Caco-2 (cell line): ENCODE measurements around the gene ZNF506. TPM values are rescaled to one million over a fixed set of nuclear protein-coding genes. Genes with fewer than 3 reads are reported as not detected.
"Not testable (repeated sequence)": the region's sequence is repeated elsewhere in the genome, so short reads cannot be mapped to it uniquely, and the experiment has no call there.

ENCODE experiments used
- BruUV-seq: library from RNA; stranded (reverse); fragments of 400-500 nt; replicated peaks from 2 replicates; lab custom pipeline; 2021; lab: Mats Ljungman, UMichigan
- CTCF ChIA-PET: fragments of 300-600 bp; sonication (Branson Sonifier 250); formaldehyde crosslinking; loops from one replicate; lab custom pipeline; 2022; ENCODE audit warnings: antibody characterized with exemption; lab: Charles Lee
- POLR2A ChIA-PET: fragments of 300-600 bp; sonication (Branson Sonifier 250); formaldehyde crosslinking; loops from one replicate; lab custom pipeline; 2022; ENCODE audit warnings: antibody characterized with exemption; lab: Charles Lee
- DNase-seq, 2 experiments: peaks; one replicate each; pipeline versions ENCODE4 v3.0.0 to v3.0.0-alpha.2; 2020 to 2022
- H3K27me3 ChIP-seq: replicated peaks from 2 replicates; pipeline ENCODE4 v1.6.0; 2011; ENCODE audit warnings: low read length; ENCODE audit not compliant: control insufficient read depth, insufficient read depth
- H3K36me3 ChIP-seq: 2 replicates; pipeline ENCODE4 v1.5.1; 2011; ENCODE audit warnings: low read length; ENCODE audit not compliant: control insufficient read depth, insufficient read depth
- H3K4me1 ChIP-seq: fragments of 250-450 bp; sonication (Bioruptor Pico); 2 replicates; pipeline ENCODE4 v1.5.1; 2020; ENCODE audit warnings: mild to moderate bottlenecking
- H3K4me3 ChIP-seq: 2 replicates; pipeline ENCODE4 v1.5.1; 2011; ENCODE audit warnings: low read depth, mild to moderate bottlenecking, control low read depth, low read length
- H3K9me3 ChIP-seq: fragments of 250-450 bp; sonication (Bioruptor Pico); 2 replicates; pipeline ENCODE4 v1.5.1; 2020; ENCODE audit warnings: mild to moderate bottlenecking, moderate library complexity
- H3K27ac Mint-ChIP-seq: one replicate; pipeline ENCODE4 v1.8.0; 2022; ENCODE audit warnings: mixed read lengths; ENCODE audit not compliant: unreplicated experiment
- H3K27me3 Mint-ChIP-seq: one replicate; pipeline ENCODE4 v1.8.0; 2022; ENCODE audit warnings: mixed read lengths; ENCODE audit not compliant: insufficient read depth, unreplicated experiment
- H3K36me3 Mint-ChIP-seq: one replicate; pipeline ENCODE4 v1.8.0; 2022; ENCODE audit warnings: mild to moderate bottlenecking, mixed read lengths; ENCODE audit not compliant: insufficient read depth, unreplicated experiment
- H3K4me1 Mint-ChIP-seq: one replicate; pipeline ENCODE4 v1.8.0; 2022; ENCODE audit warnings: low read depth, mixed read lengths; ENCODE audit not compliant: unreplicated experiment
- H3K4me3 Mint-ChIP-seq: one replicate; pipeline ENCODE4 v1.8.0; 2022; ENCODE audit warnings: mild to moderate bottlenecking, moderate library complexity, mixed read lengths; ENCODE audit not compliant: unreplicated experiment
- H3K9me3 Mint-ChIP-seq: one replicate; pipeline ENCODE4 v1.8.0; 2022; ENCODE audit warnings: mixed read lengths; ENCODE audit not compliant: unreplicated experiment
- intact Hi-C: fragments of 100-400 bp; cut with micrococcal nuclease; formaldehyde crosslinking; loops from one replicate; pipeline ENCODE4 v1.10.0; 2022; ENCODE audit not compliant: unreplicated experiment
- total RNA-seq: library from RNA; stranded (reverse); gene quantifications from 2 replicates; pipeline ENCODE4 v1.2.3, GENCODE V29; 2022
- TF ChIP-seq, protein P1 (sequence below), 2 experiments: fragments of 200-600 bp in 1 of 2; IDR thresholded peaks; 1 replicate in 1 of 2; 2 replicates in 1 of 2; pipeline versions ENCODE4 v1.5.1 to v1.8.0; 2011 to 2022; ENCODE audit warnings: antibody characterized with exemption in 1 of 2, control low read depth in 1 of 2, inconsistent platforms in 1 of 2, low read depth in 1 of 2, low read length in 1 of 2, mild to moderate bottlenecking in 1 of 2, moderate library complexity in 1 of 2; ENCODE audit not compliant: insufficient read depth in 1 of 2, severe bottlenecking in 1 of 2, unreplicated experiment in 1 of 2

The ZNF506 gene
- total RNA-seq, 1 experiment from 2014 or later, result 9.4 TPM

DNA sequence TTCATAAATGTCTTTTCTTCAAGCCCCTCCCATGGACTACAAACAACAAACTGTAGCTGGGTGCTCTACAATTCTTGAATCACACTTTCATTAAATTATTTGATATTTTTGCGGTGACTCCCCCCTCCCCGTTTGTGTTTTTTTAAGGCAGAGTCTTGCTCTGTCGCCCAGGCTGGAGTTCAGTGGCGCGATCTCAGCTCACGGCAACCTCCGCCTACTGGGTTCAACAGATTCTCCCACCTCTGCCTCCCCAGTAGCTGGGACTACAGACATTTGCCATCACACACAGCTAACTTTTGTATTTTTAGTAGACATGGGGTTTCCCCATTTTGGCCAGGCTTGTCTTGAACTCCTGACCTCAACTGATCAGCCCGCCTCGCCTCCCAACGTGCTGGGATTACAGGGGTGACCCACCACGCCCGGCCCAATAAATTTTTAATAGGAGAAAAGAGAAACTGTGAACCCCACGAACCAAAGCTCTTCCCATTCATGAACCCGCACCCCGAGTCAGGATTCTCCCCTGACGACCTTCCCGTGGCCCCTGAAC lies 703 bp downstream of the ZNF506 start:
- H3K36me3 ChIP-seq, result no peaks in the 10 kb centered on the region
- Mint-ChIP-seq H3K27me3 (no peaks in the 10 kb centered on the region), H3K4me1 (no peaks in the 10 kb centered on the region), H3K9me3 (peaks cover 12% of the 10 kb centered on the region), H3K36me3 (peaks cover 12% of the 10 kb centered on the region), H3K27ac (peak overlapping the region; percentile 85), H3K4me3 (peak overlapping the region; percentile 77)
- ChIA-PET CTCF (no interaction called here), POLR2A (interaction anchor here (1.2 to 1.7 kb wide), 3 partner anchors 44 to 79 kb away, joined by 3 to 8 read pairs (median 7); partner anchors contain the start of gene ZNF253)
- TF ChIP-seq, protein P1, sequence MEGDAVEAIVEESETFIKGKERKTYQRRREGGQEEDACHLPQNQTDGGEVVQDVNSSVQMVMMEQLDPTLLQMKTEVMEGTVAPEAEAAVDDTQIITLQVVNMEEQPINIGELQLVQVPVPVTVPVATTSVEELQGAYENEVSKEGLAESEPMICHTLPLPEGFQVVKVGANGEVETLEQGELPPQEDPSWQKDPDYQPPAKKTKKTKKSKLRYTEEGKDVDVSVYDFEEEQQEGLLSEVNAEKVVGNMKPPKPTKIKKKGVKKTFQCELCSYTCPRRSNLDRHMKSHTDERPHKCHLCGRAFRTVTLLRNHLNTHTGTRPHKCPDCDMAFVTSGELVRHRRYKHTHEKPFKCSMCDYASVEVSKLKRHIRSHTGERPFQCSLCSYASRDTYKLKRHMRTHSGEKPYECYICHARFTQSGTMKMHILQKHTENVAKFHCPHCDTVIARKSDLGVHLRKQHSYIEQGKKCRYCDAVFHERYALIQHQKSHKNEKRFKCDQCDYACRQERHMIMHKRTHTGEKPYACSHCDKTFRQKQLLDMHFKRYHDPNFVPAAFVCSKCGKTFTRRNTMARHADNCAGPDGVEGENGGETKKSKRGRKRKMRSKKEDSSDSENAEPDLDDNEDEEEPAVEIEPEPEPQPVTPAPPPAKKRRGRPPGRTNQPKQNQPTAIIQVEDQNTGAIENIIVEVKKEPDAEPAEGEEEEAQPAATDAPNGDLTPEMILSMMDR (IDR thresholded peaks at IDR 0.05; ENCODE audit: insufficient read depth in 1 of 2, low read depth in 1 of 2, low read length in 1 of 2, severe bottlenecking in 1 of 2, unreplicated experiment in 1 of 2), result no peak
- DNase-seq, result no peak
- H3K4me3 ChIP-seq, result peak overlapping the region; percentile 66
- no TSS peak for BruUV-seq
- H3K4me1 ChIP-seq, result no peaks in the 10 kb centered on the region
- peaks cover 25% of the 10 kb centered on the region for H3K9me3 ChIP-seq
- no peaks in the 10 kb centered on the region for H3K27me3 ChIP-seq
- intact Hi-C loops, result loop anchor here (1.0 kb wide), 1 partner anchor 44 kb away; the partner anchor contains the start of gene ZNF253

- H3K9me3 ChIP-seq, result peaks cover 15% of the 10 kb centered on the region
- no TSS peak for BruUV-seq
Measured at GRCh38 chr19:19817357-19817756, 4.2 kb downstream of the ZNF506 start.

GRCh38 chr19:19816679-19817078 lies 4.9 kb downstream of the ZNF506 start:
- H3K36me3 Mint-ChIP-seq, result peaks cover 23% of the 10 kb centered on the region
- Histone ChIP-seq H3K27me3 (no peaks in the 10 kb centered on the region), H3K36me3 (no peaks in the 10 kb centered on the region; the same call in 1 of the 2 replicates), H3K4me3 (no peak overlapping the region), H3K9me3 (peaks cover 9% of the 10 kb centered on the region; the same call in 1 of the 2 replicates), H3K4me1 (no peaks in the 10 kb centered on the region)
- ChIA-PET POLR2A (no interaction called here), CTCF (no interaction called here)
- no peaks in the 10 kb centered on the region for H3K4me1 Mint-ChIP-seq
- intact Hi-C loops, result no loop called here
- DNase-seq, result no peak
- no peak overlapping the region for H3K4me3 Mint-ChIP-seq
- BruUV-seq, result no TSS peak
- no peaks in the 10 kb centered on the region for H3K9me3 Mint-ChIP-seq
- no peak overlapping the region for H3K27ac Mint-ChIP-seq
- no peaks in the 10 kb centered on the region for H3K27me3 Mint-ChIP-seq
- TF ChIP-seq, protein P1 (IDR thresholded peaks at IDR 0.05; ENCODE audit: insufficient read depth in 1 of 2, low read depth in 1 of 2, low read length in 1 of 2, severe bottlenecking in 1 of 2, unreplicated experiment in 1 of 2), result no peak

More at GRCh38 chr19:19817357-19817756, 4.2 kb downstream of the ZNF506 start:
- POLR2A ChIA-PET, result no interaction called here
- CTCF ChIA-PET, result interaction anchor here (0.6 kb wide), 1 partner anchor 20 kb away, joined by 3 read pairs; no protein-coding TSS in a partner anchor
- Histone ChIP-seq H3K4me1 (no peaks in the 10 kb centered on the region), H3K27me3 (no peaks in the 10 kb centered on the region), H3K4me3 (no peak overlapping the region), H3K36me3 (no peaks in the 10 kb centered on the region; the same call in 1 of the 2 replicates)
- no peak for DNase-seq
- Mint-ChIP-seq H3K27me3 (no peaks in the 10 kb centered on the region), H3K27ac (no peak overlapping the region), H3K36me3 (peaks cover 24% of the 10 kb centered on the region), H3K4me1 (no peaks in the 10 kb centered on the region), H3K4me3 (no peak overlapping the region), H3K9me3 (no peaks in the 10 kb centered on the region)
- intact Hi-C loops, result no loop called here
- TF ChIP-seq, protein P1 (IDR thresholded peaks at IDR 0.05; ENCODE audit: insufficient read depth in 1 of 2, low read depth in 1 of 2, low read length in 1 of 2, severe bottlenecking in 1 of 2, unreplicated experiment in 1 of 2), result no peak

DNA sequence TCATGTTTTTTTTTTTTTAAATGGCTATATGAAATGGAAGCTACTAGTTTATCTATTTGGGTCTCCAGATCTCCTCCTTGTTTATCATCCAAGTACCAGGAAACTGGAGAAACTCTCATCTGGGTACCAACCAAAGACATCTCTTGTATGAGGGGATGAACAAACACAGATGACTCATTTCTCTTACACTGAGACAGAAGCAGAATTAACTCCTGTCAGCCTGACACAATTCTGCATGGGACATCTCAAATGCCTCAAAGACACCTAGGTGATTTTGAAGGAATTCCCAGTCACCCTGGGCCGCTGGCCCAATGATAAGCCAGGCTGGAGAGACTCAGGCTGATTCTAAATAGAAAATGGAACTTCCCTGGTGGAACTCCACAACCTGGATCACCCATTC lies 9.6 kb downstream of the ZNF506 start:
- peaks cover 11% of the 10 kb centered on the region for H3K36me3 Mint-ChIP-seq
- H3K27ac Mint-ChIP-seq, DNase-seq, H3K4me3 Mint-ChIP-seq, H3K4me1 Mint-ChIP-seq, H3K27me3 Mint-ChIP-seq, intact Hi-C loops, POLR2A ChIA-PET, H3K36me3 ChIP-seq, H3K4me3 ChIP-seq, H3K4me1 ChIP-seq, CTCF ChIA-PET, H3K27me3 ChIP-seq, BruUV-seq, H3K9me3 ChIP-seq, H3K9me3 Mint-ChIP-seq: not testable (repeated sequence)
